Pancreas (tissue), 10 donors: Measurements from ENCODE around the gene SLCO3A1. TPM values are rescaled to one million over a fixed set of nuclear protein-coding genes. Genes with fewer than 3 reads are reported as not detected.
A peak's percentile ranks its signal among the peaks of the same experiment; 100 is the strongest.

Experiments
- ATAC-seq, 4 donors: fragments of 200-7000 bp; cut with Tn5 transposase; one replicate each; pipeline versions ENCODE4 v1.8.0 to v1.9.1; 2020; ENCODE audit warnings: mild to moderate bottlenecking in 4 of 4, moderate library complexity in 4 of 4
- DNase-seq, 6 donors: peaks; one replicate each; pipeline ENCODE4 v3.0.0-alpha.2; 2020
- FAIRE-seq: peaks from 2 replicates; lab custom pipeline; 2012; peaks lifted over from hg19 to GRCh38; lab: Jason Lieb, UNC
- H3K27ac ChIP-seq, 4 donors: fragments of 200-600 bp; sonication (generic); 1 replicate in 3 of 4; 2 replicates in 1 of 4; pipeline versions ENCODE4 v1.5.0 to v1.8.0; 2020
- H3K27me3 ChIP-seq, 4 donors: fragments of 200-600 bp; one replicate each; pipeline ENCODE4 v1.8.0; 2021
- H3K36me3 ChIP-seq, 3 donors: fragments of 200-600 bp; sonication (generic) in 1 of 3; one replicate each; pipeline versions ENCODE4 v1.5.0 to v1.8.0; 2020 to 2021
- H3K4me1 ChIP-seq, 3 donors: fragments of 200-600 bp; one replicate each; pipeline ENCODE4 v1.8.0; 2021
- H3K4me3 ChIP-seq, 4 donors: fragments of 200-600 bp; sonication (generic) in 2 of 4; one replicate each; pipeline versions ENCODE4 v1.5.0 to v1.8.0; 2020 to 2021
- H3K9me3 ChIP-seq, 4 donors: fragments of 200-600 bp; one replicate each; pipeline ENCODE4 v1.8.0; 2021
- WGBS, 2 donors: extraction: QIAGEN DNeasy Blood & Tissue Kit; methylation state at CpG; one replicate each; pipeline ENCODE4 v1.1.7; 2013; 5-methylcytosine and 5-hydroxymethylcytosine counted together
- intact Hi-C, 3 donors: fragments of 100-400 bp; cut with DNase I; formaldehyde crosslinking; loops; one replicate each; pipeline versions ENCODE4 v1.11.1 to v1.14.2; 2022
- polyA plus RNA-seq, 2 donors: library from polyadenylated mRNA; stranded (reverse); fragments of 200-250 nt; gene quantifications; one replicate each; pipeline ENCODE4 v1.2.3, GENCODE V29; 2013
- total RNA-seq, 6 donors: library from RNA; stranded (reverse); fragmentation: NEBNext Ultra II Directional in 4 of 6; extraction: Animal tissue kit (Norgen Biotek cat#: 25700) in 4 of 6; gene quantifications; one replicate each; pipeline versions ENCODE4 v1.2.1 to v1.2.4, GENCODE V29; 2021 to 2023
- TF ChIP-seq, protein P1 (sequence below), 4 donors: fragments of 200-600 bp; sonication (generic) in 3 of 4; IDR thresholded peaks; one replicate each; pipeline versions ENCODE4 v1.5.0 to v1.8.0; 2021; ENCODE audit warnings: antibody characterized with exemption in 4 of 4
- donor health status: healthy with polysubstance abuse.
- donor health status: DM: no; HTN: no; CAD: no; lungs with moderate emphysema.
- donor health status: DM: no; HTN: no; CAD: no.
- donor health status: control.
- donor health status: control.
- donor health status: Bipolar disorder and iron deficiency.
- donor health status: DM: yes; HTN: yes; CAD: no.
- donor health status: DM: no; HTN: no; CAD: no.
- donor health status: DM: no; HTN: no; CAD: no.
- donor health status: DM: yes; HTN: yes; CAD: no.

Gene SLCO3A1
- total and polyA plus RNA-seq, 8 donors: 3.4 to 15.5 (median 6.7) TPM

- Histone ChIP-seq H3K27me3 (no peaks in the 10 kb centered on the region), H3K4me1 (no peaks in the 10 kb centered on the region), H3K27ac (no peak overlapping the region), H3K9me3 (no peaks in the 10 kb centered on the region), H3K36me3 (no peaks in the 10 kb centered on the region), H3K4me3 (no peak overlapping the region)
- ATAC-seq (no peak), DNase-seq (no peak), FAIRE-seq (no peak)
- 67 to 77% methylated on average over 10 of the region's 10 CpGs for WGBS, 2 donors
- TF ChIP-seq, protein P1, sequence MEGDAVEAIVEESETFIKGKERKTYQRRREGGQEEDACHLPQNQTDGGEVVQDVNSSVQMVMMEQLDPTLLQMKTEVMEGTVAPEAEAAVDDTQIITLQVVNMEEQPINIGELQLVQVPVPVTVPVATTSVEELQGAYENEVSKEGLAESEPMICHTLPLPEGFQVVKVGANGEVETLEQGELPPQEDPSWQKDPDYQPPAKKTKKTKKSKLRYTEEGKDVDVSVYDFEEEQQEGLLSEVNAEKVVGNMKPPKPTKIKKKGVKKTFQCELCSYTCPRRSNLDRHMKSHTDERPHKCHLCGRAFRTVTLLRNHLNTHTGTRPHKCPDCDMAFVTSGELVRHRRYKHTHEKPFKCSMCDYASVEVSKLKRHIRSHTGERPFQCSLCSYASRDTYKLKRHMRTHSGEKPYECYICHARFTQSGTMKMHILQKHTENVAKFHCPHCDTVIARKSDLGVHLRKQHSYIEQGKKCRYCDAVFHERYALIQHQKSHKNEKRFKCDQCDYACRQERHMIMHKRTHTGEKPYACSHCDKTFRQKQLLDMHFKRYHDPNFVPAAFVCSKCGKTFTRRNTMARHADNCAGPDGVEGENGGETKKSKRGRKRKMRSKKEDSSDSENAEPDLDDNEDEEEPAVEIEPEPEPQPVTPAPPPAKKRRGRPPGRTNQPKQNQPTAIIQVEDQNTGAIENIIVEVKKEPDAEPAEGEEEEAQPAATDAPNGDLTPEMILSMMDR (IDR thresholded peaks at IDR 0.05): no peak
- intact Hi-C loops: loop anchor here in 2 of 3 donors (10.0 kb wide), 2 partner anchors 132 to 632 kb away; no protein-coding TSS in a partner anchor
These were observed 239.0 kb downstream of the SLCO3A1 start for GRCh38 chr15:92092289-92093105.

- DNase-seq: no peak
- intact Hi-C loops: loop anchor here in 2 of 3 donors (10.0 kb wide), 2 partner anchors 129 to 629 kb away; no protein-coding TSS in a partner anchor
- Histone ChIP-seq H3K4me3 (no peak overlapping the region), H3K9me3 (no peaks in the 10 kb centered on the region), H3K36me3 (no peaks in the 10 kb centered on the region), H3K27me3 (no peaks in the 10 kb centered on the region), H3K27ac (no peak overlapping the region), H3K4me1 (no peaks in the 10 kb centered on the region)
- no peak for FAIRE-seq
- no peak for ATAC-seq
- WGBS, 2 donors: 51 to 67% methylated on average over 4 of the region's 4 CpGs
- TF ChIP-seq, protein P1 (IDR thresholded peaks at IDR 0.05): no peak
These were observed 242.2 kb downstream of the SLCO3A1 start for GRCh38 chr15:92095693-92096092.

DNA sequence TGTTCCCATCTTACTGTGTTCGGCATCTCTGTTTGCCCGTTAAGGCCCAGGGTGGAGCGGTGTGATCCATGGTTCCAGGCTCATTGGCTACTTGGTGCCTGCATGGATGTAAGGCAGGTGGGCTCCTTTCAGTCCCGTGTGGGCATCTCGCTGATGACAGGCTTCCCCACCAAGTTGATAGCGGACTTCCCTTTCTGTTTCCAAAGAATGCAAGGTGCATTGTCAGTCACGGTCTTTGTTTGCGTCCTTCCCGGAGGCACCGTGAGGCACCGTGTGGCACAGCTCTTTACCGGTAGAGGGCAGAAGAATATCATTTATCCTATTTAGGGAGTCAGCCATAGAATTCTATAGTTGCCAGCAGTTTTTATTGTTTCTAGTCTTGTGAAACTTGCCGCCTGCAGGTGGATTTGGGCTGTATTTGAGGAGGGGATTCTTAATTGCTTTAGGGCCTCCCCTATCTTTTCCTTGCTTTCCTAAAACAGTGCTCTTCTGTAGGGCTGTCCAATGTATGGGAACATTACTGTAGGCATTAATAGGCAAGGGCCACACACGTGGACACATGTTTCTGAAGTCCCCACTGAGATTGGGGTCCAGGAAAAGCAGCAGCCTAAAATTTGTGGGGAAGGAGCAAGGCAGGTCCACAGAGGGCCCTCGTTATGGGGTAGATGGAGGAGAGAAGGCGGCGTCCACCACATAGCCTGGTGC is 244.1 kb downstream of the SLCO3A1 start:
- DNase-seq: peak in 4 of 6 donors; percentile 23 to 67 (median 52)

GRCh38 chr15:92098869-92099268 is 245.4 kb downstream of the SLCO3A1 start:
- Histone ChIP-seq H3K36me3 (no peaks in the 10 kb centered on the region), H3K4me1 (no peaks in the 10 kb centered on the region), H3K27ac (no peak overlapping the region), H3K4me3 (no peak overlapping the region), H3K9me3 (no peaks in the 10 kb centered on the region), H3K27me3 (no peaks in the 10 kb centered on the region)
- 67 to 89% methylated on average over 5 of the region's 5 CpGs for WGBS, 2 donors
- ATAC-seq (peak in 1 of 4 donors; percentile 43), FAIRE-seq (no peak), DNase-seq (no peak)
- TF ChIP-seq, protein P1 (IDR thresholded peaks at IDR 0.05): no peak
- intact Hi-C loops: loop anchor here in 2 of 3 donors (10.0 kb wide), 2 partner anchors 126 to 626 kb away; no protein-coding TSS in a partner anchor

More for the DNA sequence above, 244.1 kb downstream of the SLCO3A1 start:
- no peaks in the 10 kb centered on the region for H3K9me3 ChIP-seq
- H3K36me3 ChIP-seq: no peaks in the 10 kb centered on the region
- ATAC-seq: peak; percentile 77 to 97 (median 91)
- TF ChIP-seq, protein P1 (IDR thresholded peaks at IDR 0.05): peak; percentile 52 to 83 (median 64)
- intact Hi-C loops: loop anchor here in 2 of 3 donors (10.0 kb wide), 2 partner anchors 127 to 627 kb away; no protein-coding TSS in a partner anchor
- no peak for FAIRE-seq
- H3K27ac ChIP-seq: no peak overlapping the region
- WGBS, 2 donors: 30 to 34% methylated on average over 17 of the region's 17 CpGs
- no peaks in the 10 kb centered on the region for H3K4me1 ChIP-seq
- H3K27me3 ChIP-seq: no peaks in the 10 kb centered on the region
- H3K4me3 ChIP-seq: no peak overlapping the region
